Measurements from ENCODE around the gene ECI1.

The ECI1 gene

DNA sequence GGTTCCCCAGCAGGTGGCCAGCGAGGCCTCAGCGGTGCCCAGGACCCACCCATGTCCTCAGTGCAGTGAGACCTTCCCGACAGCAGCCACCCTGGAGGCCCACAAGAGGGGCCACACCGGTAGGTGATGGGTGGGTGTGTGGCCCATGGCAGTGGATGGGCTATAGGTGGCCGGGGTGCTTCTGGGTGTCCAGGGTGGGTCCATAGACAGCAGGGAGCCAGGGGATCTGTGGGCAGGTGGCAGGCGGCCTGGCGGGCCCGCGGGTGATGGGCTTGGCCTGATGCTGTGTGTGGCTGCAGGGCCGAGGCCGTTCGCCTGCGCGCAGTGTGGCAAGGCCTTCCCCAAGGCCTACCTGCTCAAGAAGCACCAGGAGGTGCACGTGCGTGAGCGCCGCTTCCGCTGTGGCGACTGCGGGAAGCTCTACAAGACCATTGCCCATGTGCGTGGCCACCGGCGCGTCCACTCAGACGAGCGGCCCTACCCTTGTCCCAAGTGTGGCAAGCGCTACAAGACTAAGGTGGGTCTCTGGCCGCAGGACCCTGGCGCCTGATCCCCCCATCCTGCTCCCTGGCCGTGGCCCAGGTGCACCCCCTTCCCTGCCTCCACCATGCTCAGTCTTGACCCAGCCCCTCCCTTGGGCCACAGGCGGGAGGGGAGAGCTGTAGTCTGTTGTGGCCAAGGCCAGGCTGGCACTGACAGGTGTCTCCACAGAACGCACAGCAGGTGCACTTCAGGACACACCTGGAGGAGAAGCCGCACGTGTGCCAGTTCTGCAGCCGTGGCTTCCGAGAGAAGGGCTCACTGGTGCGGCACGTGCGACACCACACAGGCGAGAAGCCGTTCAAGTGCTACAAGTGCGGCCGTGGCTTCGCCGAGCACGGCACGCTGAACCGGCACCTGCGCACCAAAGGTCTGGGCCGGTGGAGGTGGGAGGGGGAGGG is 17.2 kb downstream of the ECI1 start:
- TF ChIP-seq, protein P1, sequence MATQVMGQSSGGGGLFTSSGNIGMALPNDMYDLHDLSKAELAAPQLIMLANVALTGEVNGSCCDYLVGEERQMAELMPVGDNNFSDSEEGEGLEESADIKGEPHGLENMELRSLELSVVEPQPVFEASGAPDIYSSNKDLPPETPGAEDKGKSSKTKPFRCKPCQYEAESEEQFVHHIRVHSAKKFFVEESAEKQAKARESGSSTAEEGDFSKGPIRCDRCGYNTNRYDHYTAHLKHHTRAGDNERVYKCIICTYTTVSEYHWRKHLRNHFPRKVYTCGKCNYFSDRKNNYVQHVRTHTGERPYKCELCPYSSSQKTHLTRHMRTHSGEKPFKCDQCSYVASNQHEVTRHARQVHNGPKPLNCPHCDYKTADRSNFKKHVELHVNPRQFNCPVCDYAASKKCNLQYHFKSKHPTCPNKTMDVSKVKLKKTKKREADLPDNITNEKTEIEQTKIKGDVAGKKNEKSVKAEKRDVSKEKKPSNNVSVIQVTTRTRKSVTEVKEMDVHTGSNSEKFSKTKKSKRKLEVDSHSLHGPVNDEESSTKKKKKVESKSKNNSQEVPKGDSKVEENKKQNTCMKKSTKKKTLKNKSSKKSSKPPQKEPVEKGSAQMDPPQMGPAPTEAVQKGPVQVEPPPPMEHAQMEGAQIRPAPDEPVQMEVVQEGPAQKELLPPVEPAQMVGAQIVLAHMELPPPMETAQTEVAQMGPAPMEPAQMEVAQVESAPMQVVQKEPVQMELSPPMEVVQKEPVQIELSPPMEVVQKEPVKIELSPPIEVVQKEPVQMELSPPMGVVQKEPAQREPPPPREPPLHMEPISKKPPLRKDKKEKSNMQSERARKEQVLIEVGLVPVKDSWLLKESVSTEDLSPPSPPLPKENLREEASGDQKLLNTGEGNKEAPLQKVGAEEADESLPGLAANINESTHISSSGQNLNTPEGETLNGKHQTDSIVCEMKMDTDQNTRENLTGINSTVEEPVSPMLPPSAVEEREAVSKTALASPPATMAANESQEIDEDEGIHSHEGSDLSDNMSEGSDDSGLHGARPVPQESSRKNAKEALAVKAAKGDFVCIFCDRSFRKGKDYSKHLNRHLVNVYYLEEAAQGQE (IDR thresholded peaks at IDR 0.05; ENCODE audit: insufficient read depth in 1 of 2, low read depth in 2 of 2, low read length in 2 of 2): no peak
- TF ChIP-seq TAF1 (IDR thresholded peaks at IDR 0.05; ENCODE audit: borderline replicate concordance, insufficient read depth, low read length) (no peak), POLR2AphosphoS5 (IDR thresholded peaks at IDR 0.05; ENCODE audit: low read depth, low read length) (no peak), SIN3A (IDR thresholded peaks at IDR 0.05; ENCODE audit: borderline replicate concordance, insufficient read depth, low read length) (no peak), FOXP2 (optimal IDR thresholded peaks at IDR 0.05; ENCODE audit: borderline replicate concordance, extremely low read depth, extremely low read length, insufficient read depth) (no peak)

DNA sequence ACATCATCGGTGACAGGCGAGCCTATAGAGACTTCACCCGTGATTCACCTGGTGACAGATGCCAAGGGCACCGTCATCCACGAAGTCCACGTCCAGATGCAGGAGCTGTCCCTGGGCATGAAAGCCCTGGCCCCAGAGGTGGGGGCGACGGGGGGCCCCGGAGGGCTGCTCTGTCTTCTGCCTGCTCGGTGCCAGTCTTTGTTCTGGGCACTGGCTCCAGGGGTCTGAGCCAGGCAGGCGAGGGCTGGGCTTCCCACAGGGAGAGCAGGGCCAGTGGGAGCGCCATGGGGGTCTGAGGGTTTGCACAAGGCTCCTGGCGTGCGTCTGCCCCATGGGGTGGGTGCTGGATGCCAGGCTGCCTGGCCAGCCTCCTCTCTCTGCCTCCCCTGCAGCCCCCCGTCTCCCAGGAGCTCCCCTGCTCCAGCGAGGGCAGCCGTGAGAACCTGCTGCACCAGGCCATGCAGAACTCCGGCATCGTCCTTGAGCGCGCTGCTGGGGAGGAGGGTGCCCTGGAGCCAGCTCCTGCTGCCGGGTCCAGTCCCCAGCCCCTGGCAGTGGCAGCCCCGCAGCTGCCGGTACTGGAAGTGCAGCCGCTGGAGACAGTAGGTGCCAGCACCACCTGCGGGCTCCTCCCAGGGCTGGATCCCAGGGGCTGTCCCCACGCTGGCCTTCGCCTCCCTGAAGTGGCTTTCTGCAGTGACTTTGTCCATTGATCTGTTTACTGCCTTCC is 18.2 kb downstream of the ECI1 start:
- no peak for TF ChIP-seq TAF1 (IDR thresholded peaks at IDR 0.05; ENCODE audit: borderline replicate concordance, insufficient read depth, low read length)
- no peak for TF ChIP-seq FOXP2 (optimal IDR thresholded peaks at IDR 0.05; ENCODE audit: borderline replicate concordance, extremely low read depth, extremely low read length, insufficient read depth)
- TF ChIP-seq SIN3A (IDR thresholded peaks at IDR 0.05; ENCODE audit: borderline replicate concordance, insufficient read depth, low read length): no peak
- TF ChIP-seq, protein P1 (IDR thresholded peaks at IDR 0.05; ENCODE audit: insufficient read depth in 1 of 2, low read depth in 2 of 2, low read length in 2 of 2): no peak
- TF ChIP-seq POLR2AphosphoS5 (IDR thresholded peaks at IDR 0.05; ENCODE audit: low read depth, low read length): no peak

DNA sequence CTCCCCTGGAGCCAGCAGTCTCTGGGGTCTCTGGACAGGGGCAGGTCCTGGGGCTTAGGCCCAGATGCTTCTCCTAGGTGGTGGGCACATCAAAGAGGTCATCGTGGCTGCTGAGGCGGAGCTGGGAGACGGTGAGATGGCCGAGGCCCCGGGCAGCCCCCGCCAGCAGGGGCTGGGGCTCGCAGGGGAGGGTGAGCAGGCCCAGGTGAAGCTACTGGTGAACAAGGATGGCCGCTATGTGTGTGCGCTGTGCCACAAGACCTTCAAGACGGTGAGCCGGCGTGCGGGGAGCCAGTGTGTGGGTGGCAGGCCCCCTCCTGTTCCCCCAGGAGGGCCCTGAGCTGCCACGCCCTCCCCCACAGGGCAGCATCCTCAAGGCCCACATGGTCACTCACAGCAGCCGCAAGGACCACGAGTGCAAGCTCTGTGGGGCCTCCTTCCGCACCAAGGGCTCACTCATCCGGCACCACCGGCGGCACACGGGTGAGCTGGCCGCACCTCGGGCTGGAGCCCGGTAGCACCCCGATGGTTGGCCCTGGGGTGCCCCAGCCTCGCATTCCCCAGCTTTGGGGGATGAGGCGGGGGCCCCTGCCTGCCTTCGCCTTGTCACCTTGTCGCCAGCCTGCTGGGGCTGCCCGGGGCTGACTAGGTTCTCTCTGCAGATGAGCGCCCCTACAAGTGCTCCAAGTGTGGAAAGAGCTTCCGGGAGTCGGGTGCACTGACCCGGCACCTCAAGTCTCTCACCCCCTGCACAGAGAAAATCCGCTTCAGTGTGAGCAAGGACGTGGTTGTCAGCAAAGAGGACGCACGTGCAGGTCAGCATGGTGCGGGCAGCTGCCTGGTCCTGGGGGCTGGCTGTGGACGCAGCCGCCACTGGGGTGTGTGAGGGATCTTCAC is 19.0 kb downstream of the ECI1 start:
- TF ChIP-seq, protein P1 (IDR thresholded peaks at IDR 0.05; ENCODE audit: insufficient read depth in 1 of 2, low read depth in 2 of 2, low read length in 2 of 2): no peak
- TF ChIP-seq FOXP2 (optimal IDR thresholded peaks at IDR 0.05; ENCODE audit: borderline replicate concordance, extremely low read depth, extremely low read length, insufficient read depth): no peak
- TF ChIP-seq POLR2AphosphoS5 (IDR thresholded peaks at IDR 0.05; ENCODE audit: low read depth, low read length): no peak
- TF ChIP-seq SIN3A (IDR thresholded peaks at IDR 0.05; ENCODE audit: borderline replicate concordance, insufficient read depth, low read length): no peak
- TF ChIP-seq TAF1 (IDR thresholded peaks at IDR 0.05; ENCODE audit: borderline replicate concordance, insufficient read depth, low read length): no peak

DNA sequence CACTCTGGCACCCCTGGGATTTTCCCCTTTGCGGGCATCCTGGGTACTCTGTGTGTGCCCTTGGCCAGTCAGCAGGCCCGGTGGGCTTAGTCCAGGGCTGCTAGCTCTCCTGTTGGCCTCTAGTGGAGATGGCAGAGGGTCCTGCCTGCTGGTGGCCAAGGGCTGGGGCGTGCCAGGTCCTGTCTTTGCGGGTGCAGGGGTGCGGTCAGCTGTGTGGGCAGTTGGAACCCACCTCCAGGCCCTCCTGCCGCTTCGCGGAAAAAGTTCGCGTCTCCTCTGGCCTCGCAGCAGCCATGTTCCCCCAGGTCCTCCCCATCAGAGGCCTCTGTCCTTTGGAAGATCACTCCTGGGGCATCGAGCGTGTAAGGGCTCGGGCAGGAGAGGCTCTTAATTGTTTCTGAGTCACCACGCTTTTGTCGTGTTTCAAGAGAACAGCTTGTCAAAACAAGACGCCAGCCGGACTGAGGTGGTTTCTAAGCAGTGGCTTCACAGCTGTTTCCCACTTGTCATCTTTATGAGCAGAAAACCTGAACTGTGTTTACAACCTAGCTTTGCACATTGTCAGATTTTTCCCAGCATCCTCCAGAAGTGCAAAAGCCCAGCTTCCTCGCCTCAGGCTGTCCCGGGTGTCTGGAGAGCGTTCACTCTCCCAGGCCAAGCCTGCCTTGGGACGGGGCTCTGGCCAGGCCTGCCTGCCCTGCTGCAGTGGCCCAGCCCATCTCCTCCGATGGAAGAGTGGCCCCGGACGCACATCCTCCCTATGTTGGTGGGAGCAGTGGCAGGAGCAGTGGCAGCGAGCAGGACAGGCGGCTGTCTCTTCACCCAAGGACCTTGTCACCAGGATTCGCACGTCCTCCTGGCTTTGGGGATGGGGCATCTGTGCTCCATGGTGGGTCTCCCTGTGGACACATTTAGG is 20.1 kb downstream of the ECI1 start:
- TF ChIP-seq, protein P1 (IDR thresholded peaks at IDR 0.05; ENCODE audit: insufficient read depth in 1 of 2, low read depth in 2 of 2, low read length in 2 of 2): no peak
